Superior temporal gyrus (tissue), 1 donor: ENCODE data around the gene CRLF2.
"Not testable (repeated sequence)": the region's sequence is repeated elsewhere in the genome, so short reads cannot be mapped to it uniquely, and the experiment has no call there.

ENCODE experiments used
- DNase-seq: peaks from one replicate; pipeline ENCODE4 v3.0.0-alpha.2; 2016; ENCODE audit errors: extremely low spot score

CRLF2 gene

DNA sequence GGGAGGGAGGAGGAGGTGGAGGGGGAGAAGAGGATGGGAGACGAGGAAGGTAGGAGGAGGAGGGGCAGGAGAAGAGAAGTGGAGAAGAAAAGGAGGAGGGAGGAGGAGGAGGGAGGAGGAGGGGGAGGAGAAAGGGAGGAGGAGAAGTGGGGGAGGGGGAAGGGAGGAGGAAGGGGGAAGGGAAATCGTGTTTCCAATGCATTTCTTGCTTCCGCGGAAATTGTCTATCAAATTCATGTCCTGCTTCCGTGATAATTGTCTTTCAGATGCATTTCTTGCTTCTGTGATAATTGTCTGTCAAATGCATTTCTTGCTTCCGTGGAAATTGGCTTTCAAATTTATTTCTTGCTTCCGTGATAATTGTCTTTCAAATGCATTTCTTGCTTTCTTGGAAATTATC is 43.3 kb downstream of the CRLF2 start:
- DNase-seq = no peak

DNA sequence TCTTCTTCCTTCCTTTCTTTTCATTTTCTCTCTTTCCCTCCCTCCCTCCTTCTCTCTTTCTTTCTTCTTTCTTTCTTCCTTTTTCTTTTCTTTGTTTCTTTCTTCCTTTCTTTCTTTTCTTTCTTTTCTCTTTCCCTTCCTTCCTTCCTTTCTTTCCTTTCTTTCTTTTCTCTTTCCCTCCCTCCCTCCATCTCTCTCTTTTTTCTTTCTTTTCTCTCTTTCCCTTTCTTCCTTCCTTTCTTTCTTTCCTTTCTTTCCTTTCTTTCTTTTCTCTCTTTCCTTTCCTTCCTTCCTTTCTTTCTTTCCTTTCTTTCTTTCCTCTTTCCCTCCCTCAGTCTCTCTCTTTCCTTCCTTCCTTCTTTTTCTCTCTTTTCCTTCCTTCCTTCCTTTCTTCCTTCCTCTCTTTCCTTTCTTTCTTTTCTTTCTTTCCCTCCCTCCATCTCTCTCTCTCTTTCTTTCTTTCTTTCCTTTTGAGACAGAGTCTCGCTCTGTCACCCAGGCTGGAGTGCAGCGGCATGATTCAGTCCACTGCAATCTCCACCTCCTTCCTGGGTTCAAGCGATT is 44.4 kb downstream of the CRLF2 start:
- no peak for DNase-seq

DNA sequence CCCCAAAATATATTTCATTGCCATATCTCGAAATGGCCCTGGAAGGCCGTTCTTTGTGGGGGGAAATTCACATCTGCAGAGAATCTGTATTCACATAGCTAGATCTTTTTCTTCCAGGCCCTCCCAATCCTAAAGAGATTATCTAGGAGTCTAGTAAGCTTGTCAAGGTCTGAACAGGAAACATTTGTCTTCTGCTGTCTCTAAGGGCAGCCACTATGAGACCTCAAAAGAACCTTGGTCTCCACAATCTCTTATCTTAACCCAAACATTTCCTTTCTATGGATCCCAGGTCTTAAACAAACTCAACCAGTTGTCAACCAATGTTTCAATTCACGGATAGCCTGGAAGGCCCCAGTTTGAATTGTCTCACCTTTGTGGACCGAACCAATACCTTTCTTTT is 45.0 kb downstream of the CRLF2 start:
- no peak for DNase-seq

DNA sequence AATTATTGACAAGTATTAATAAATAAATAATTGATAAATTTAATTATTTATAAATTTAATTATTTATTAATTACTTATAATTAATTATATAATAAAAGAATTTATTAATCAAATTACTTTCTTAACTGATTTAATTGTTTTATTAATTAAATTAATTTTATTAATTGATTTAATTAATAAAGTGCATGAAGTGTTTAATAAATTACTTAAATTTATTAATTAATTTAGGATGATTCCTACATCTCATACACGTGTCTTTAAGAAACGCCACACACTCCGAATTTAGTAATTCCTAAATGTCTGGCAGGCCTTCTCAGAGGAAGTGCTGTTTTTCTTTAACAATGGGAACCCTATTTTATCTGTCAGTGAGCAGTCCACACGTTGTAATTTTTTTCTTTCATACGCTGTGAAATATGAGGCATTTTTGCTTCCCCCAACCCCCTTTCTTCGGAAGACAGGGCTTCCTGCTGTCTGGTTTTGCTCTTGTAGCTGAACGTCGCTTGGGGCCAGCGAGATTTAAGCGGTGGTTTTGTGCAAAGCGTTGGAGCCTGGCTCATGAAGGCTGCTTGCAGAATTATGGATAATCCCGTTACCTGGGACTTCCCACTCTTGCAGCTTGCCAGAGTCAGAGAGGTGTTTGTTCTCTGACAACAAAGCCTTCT is 46.8 kb downstream of the CRLF2 start:
- no peak for DNase-seq

DNA sequence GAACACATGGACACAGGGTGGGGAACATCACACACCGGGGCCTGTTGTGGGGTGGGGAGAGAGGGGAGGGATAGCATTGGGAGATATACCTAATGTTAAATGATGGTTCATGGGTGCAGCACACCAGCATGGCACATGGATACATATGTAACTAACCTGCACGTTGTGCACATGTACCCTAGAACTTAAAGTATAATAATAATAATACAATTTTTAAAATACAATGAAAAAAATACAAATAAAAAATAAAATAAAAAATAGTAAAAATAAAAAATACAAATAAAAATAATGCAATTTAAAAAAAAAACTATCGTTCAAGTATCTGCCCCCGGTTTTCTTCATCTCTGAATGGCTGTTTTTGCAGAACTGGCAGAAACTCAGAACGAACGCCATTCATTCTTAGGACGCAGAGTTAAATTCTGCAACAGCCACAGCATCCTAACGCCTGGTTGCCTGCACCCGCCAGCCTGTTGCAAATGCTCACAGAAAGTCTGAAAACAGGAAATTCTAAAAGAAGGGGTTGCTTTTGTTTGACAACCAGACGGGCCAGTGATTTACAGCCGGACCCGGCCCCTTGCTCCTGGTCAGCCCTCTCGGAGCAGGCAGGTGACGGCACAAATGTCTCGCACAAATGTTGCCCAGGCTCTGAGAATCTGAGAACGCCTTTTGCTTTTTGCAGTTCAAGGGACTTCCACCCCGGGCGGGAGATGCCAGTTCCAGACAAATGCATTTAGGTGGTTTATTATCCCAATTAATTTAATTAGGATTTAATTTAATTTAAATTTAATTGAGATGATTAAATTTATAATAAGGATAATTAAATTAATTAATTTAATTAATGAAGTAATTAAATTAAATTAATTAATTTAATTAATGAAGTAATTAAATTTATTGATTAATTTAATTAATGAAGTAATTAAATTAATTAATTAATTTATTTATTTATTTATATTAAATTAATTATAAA is 47.8 kb downstream of the CRLF2 start:
- DNase-seq = no peak

DNA sequence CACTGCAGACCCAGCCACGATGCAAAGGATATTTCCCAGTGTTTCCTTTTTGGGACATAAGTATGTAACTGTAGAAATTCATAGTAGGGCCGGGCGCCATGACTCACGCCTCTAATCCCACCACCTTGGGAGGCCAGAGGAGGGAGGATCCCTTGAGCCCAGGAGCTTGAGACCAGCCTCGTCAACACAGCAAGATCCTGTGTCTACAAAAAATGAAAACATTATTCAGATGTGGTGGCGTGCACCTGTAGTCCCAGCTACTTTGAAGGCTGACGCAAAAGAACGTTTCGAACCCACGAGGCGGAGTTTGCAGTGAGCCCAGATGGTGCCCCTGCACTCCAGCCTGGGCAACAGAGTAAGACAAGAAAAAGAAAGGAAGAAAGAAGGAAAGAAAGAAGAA is 49.2 kb downstream of the CRLF2 start:
- no peak for DNase-seq

DNA sequence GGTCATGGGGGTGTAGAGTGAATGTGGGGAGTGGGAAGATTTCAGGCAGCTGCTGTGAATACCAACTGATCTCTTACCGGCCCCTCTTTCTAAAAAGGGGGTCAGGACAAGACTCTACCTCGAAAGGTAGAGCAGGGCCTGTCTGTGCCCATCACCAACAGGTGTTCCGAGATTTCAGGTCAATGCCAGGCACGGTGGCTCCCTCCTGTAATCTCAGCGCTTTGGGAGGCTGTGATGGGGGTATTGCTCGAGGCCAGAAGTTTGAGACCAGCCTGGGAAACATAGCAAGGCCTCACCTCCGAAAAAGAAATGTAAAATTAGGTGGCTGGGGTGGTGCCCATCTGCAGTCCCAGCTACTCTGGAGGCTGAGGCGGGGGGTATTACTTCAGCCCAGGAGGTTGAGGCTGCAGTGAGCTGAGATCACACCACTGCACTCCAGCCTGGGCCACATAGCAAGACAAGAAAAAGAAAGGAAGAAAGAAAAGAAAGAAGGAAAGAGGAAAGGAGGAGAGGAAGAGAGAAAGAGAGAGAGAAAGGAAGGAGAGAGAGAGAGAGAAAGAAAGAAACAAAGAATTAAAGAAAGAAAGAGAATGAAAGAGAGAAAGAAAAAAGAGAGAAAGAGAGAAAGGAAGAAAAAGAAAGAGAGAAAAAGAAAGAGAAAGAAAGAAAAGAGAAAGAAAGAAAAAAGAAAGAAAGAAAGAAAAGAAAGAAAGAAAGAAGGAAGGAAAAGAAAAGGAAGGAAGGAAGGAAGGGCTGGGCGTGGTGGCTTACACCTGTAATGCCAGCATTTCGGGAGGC is 50.1 kb downstream of the CRLF2 start:
- no peak for DNase-seq

DNA sequence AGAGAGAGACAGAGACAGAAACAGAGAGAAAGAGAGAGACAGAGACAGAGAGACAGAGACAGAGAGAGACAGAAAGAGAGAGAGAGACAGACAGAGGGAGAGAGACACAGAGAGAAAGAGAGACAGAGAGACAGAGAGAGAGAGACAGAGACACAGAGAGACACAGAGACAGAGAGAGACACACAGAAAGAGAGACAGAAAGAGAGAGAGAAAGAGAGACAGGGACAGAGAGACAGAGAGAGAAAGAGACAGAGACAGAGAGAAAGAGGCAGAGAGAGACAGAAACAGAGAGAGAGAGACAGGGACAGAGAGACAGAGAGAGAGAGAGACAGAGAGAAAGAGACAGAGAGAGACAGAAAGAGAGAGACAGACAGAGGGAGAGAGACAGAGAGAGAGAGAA is 52.9 kb downstream of the CRLF2 start:
- DNase-seq = no peak

DNA sequence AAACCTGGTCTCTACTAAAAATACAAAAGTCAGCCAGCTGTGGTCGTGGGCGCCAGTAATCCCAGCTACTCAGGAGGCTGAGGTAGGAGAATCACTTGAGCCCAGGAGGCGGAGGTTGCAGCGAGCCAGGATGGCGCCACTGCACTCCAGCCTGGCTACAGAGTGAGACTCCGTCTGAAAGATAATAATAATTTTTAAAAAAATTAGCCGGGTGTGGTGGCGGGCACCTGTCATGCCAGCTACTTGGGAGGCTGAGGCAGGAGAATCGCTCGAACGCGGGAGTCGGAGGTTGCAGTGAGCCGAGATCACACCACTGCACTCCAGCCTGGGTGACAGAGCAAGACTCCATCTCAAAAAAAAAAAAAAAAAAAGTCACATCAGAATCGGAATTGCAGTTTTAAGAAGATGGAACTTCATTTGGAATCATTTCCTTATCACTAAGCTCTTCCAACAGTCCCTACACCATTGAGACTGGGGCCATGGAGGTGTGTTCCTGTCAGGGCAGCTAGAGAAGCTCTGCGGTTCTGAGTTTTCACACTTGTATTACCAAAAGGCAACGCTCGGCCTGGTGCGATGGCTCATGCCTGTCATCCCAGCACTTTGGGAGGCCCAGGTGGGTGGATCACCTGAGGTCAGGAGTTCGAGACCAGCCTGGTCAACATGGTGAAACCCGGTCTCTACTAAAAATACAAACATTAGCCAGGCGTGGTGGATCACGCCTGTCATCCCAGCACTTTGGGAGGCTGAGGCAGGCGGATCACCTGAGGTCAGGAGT is 55.6 kb downstream of the CRLF2 start:
- not testable (repeated sequence) for DNase-seq

DNA sequence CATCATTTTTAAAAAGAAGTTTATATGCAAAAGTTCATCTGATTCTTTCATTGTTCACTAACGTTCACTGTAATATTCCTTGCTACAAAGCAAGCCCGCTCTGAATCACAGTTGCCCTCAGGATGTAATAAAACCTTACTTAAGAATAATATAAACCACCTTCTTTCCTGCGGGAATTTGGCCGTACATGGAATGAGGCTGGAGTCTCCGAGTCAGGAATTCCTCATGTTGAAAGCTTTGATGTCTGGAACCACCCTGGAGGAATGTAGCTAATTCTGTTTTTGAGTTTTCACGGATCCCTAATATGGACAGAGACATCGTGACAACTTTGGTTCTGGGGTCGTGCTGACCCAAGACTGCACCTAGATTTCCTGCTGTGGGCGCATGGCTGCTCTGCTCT is 58.5 kb downstream of the CRLF2 start:
- no peak for DNase-seq

DNA sequence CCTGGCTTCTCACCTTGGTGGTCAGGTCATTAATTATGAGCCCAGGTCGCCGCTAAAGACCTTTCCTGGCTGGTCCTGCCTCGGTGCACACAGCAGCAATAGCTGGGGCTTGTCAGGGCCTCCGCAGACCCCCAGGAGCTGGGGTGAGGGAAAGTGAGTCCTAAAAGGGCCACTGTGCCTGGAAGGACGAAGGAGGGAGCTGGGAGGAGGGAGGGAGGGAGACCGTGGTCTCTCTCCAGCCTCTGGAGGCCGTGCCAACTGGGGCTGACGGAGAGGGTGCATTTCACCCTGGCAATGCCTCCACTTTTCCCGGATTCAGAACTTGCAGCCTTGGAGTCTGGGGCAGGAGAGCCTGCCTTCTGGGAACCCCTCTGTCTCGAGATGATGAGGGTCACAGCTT is 60.4 kb downstream of the CRLF2 start:
- DNase-seq = no peak

DNA sequence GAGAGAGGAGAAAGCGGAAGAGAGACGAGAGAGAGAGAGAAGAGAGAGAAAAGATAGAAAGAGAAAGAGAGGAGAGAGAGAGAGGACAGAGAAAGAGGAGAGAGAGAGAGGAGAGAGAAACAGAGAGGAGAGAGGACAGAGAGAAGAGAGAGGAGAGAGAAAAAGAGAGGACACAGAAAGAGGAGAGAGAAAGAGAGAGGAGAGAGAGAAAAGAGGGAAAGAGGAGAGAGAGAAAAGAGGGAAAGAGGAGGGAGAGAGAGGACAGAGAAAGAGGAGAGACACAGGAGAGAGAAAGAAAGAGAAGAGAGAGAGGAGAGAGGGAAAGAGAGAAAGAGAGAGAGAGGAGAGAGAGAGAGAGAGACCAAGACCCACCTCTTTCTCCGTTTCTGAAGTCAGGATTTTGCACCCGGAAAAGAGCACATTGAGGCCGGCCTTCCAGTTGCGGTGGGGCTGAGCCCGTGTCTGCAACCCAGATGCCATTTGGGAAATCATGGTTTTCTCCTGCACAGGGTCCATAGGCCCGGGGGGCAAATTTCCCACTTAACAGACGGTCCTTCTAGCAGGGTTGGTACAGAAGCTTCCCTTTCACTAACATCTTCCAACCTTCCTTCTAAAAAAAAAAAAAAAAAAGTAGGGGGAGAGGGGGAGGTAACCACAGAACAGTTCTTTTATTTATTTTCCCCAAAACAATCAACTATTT is 60.9 kb downstream of the CRLF2 start:
- DNase-seq = no peak

DNA sequence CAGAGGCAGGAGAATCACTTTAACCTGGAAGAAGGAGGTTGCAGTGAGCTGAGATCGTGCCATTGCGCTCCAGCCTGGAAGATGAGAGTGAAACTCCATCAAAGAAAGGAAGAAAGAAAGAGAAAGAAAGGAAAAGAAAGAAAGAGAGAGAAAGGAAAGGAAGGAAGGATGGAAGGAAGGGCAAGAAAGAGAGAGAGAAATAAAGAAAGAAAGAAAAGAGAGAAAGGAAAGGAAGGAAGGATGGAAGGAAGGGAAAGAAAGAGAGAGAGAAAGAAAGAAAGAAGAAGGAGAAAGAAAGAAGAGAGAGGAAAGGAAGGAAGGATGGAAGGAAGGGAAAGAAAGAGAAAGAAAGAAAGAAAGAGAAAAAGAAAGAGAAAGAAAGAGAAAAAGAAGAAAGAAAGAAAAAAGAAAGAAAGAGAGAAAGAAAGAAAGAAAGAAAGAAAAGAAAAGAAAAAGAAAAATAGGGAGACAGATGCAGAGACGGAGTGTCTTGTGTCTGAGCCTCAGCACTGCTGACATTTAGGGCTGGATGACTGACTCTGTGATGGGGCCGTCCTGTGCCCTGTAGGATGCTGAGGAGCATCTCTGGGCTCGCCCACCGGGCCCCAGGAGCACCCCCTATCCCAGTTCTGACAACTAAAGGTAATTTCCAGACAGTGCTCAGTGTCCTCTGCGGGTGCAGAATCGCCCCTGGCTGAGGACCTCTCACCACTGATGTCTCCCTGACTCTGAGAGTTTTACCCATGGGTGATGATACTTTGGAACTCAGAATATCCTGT is 61.7 kb downstream of the CRLF2 start:
- DNase-seq = no peak

DNA sequence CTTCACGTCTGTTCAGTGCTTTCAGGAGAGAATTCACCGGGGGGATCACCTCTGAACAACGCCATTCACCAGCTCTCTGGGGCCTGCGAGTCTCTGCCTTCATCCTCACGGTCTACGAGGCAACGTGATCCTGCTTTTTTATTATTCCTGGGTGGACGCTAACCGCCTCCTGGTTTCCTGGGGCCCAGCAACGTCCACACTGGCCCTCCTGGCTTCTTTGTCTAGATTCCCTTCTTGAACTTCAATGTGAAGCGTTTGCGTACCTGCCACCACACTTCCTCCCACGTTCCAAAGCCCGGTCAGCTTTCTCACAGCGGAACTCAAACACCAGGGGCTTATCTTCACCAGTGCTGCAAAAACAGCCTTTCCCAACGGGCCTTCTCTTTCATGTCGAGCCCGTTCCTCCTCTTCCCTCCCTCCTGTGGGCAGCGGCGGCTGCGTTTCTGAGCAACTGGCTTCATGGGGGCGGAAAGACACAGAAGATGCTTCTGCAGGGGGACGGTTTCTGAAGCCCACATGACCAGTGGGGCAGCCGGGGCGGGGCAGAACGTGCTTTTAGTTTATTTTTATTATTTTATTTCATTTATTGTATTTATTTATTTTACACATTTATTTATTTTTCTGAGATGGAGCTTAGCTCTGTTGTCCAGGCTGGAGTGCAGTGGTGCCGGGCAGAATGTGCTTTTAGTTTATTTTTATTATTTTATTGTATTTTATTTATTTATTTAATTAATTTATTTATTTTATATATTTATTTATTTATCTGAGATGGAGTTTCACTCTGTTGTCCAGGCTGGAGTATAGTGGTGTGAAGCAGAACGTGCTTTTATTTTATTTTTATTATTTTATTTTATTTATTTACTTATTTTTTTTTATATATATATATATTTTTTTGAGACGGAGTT is 64.6 kb downstream of the CRLF2 start:
- DNase-seq = no peak

DNA sequence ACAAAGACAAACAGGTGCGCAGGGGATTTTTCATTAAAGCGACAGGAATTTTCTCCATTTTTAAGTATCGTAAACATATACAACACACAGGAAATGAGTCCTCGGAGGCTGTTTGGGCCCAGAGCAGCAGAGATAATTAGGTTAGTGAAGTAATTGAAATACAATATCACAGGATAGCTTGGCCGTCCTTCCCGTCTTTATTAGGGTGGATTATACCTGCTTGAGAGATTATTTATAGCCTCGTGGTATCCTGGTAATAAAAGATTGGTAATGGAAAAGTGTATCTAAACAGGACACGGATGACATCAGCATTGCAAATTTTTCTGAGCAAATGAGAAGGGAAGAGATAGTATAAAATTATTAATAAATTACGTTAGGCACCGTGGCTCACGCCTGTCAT is 68.2 kb downstream of the CRLF2 start:
- DNase-seq = no peak
